Measurements from ENCODE around the gene PSG7. TPM values are rescaled to one million over a fixed set of nuclear protein-coding genes. Genes with fewer than 3 reads are reported as not detected.
"Not testable (repeated sequence)": the region's sequence is repeated elsewhere in the genome, so short reads cannot be mapped to it uniquely, and the experiment has no call there.

The PSG7 gene
- polyA plus RNA-seq, 1 donor from 2014 or later: not detected

- H2AFZ ChIP-seq (ENCODE audit: low read depth, low read length); H3K27ac ChIP-seq (ENCODE audit: low read length); H3K9ac ChIP-seq (ENCODE audit: low read length); H3K4me2 ChIP-seq (ENCODE audit: low read length); H3K79me2 ChIP-seq (replicated peaks; ENCODE audit: insufficient read depth, low read length); H3F3A ChIP-seq (ENCODE audit: insufficient read depth, low read length, poor library complexity, severe bottlenecking); H3K36me3 ChIP-seq (ENCODE audit: insufficient read depth, low read length); H3K27me3 ChIP-seq (ENCODE audit: insufficient read depth, low read depth, low read length); H3K4me3 ChIP-seq (ENCODE audit: low read length); H3K9me2 ChIP-seq (ENCODE audit: insufficient read depth, low read length); H4K20me1 ChIP-seq (ENCODE audit: insufficient read depth); H3K9me3 ChIP-seq (ENCODE audit: low read length): not testable (repeated sequence)
Measured at GRCh38 chr19:42951476-42951875, 14.5 kb upstream of the PSG7 start.

DNA sequence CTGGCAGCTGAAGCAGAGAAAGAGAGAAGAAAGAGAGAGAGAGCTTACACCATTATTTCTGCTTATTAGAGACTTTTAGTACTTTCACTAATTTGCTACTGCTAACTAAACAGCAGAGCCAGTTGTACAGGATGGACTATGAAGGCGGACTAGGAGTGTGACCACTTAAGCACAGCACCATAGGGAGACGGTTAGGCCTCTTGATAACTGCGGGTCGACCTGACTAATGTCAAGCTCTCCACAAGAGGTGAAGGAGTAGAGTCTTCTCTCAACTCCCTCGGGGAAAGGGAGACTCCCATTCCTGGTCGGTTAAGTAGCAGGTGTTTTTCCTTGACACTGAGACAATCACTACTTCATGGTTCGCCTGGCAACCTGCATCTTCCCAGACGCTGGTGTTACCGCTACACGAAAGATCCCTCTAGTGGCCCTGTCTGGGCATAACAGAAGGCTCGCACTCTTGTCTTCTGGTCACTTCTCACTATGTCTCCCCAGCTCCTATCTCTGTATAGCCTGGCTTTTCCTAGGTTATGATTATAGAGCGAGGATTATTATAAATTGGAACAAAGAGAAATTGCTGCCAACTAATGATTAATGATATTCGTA lies 5.3 kb upstream of the PSG7 start:
- no peaks in the 10 kb centered on the region for H3K27me3 ChIP-seq (ENCODE audit: insufficient read depth, low read depth, low read length)
- no peak overlapping the region for H2AFZ ChIP-seq (ENCODE audit: low read depth, low read length)
- no peak overlapping the region for H3K4me3 ChIP-seq (ENCODE audit: low read length)
- no peaks in the 10 kb centered on the region for H3F3A ChIP-seq (ENCODE audit: insufficient read depth, low read length, poor library complexity, severe bottlenecking)
- H3K27ac ChIP-seq (ENCODE audit: low read length): no peak overlapping the region
- H3K4me2 ChIP-seq (ENCODE audit: low read length): no peak overlapping the region
- H3K9ac ChIP-seq (ENCODE audit: low read length): no peak overlapping the region
- no peaks in the 10 kb centered on the region for H3K9me2 ChIP-seq (ENCODE audit: insufficient read depth, low read length)
- TF ChIP-seq SMC3 (conservative IDR thresholded peaks at IDR 0.05; ENCODE audit: poor library complexity): no peak
- no peak for TF ChIP-seq MXI1 (conservative IDR thresholded peaks at IDR 0.05; ENCODE audit: poor library complexity, severe bottlenecking)
- no peak for TF ChIP-seq EP300 (conservative IDR thresholded peaks at IDR 0.05; ENCODE audit: poor library complexity, severe bottlenecking)
- TF ChIP-seq, protein P1, sequence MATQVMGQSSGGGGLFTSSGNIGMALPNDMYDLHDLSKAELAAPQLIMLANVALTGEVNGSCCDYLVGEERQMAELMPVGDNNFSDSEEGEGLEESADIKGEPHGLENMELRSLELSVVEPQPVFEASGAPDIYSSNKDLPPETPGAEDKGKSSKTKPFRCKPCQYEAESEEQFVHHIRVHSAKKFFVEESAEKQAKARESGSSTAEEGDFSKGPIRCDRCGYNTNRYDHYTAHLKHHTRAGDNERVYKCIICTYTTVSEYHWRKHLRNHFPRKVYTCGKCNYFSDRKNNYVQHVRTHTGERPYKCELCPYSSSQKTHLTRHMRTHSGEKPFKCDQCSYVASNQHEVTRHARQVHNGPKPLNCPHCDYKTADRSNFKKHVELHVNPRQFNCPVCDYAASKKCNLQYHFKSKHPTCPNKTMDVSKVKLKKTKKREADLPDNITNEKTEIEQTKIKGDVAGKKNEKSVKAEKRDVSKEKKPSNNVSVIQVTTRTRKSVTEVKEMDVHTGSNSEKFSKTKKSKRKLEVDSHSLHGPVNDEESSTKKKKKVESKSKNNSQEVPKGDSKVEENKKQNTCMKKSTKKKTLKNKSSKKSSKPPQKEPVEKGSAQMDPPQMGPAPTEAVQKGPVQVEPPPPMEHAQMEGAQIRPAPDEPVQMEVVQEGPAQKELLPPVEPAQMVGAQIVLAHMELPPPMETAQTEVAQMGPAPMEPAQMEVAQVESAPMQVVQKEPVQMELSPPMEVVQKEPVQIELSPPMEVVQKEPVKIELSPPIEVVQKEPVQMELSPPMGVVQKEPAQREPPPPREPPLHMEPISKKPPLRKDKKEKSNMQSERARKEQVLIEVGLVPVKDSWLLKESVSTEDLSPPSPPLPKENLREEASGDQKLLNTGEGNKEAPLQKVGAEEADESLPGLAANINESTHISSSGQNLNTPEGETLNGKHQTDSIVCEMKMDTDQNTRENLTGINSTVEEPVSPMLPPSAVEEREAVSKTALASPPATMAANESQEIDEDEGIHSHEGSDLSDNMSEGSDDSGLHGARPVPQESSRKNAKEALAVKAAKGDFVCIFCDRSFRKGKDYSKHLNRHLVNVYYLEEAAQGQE (IDR thresholded peaks at IDR 0.05; ENCODE audit: borderline replicate concordance): no peak
- TF ChIP-seq EZH2 (IDR thresholded peaks at IDR 0.05; ENCODE audit: borderline replicate concordance, insufficient read depth, low read length, poor library complexity, severe bottlenecking): no peak
- no peak for TF ChIP-seq POLR2AphosphoS5 (IDR thresholded peaks at IDR 0.05)
- TF ChIP-seq, protein P2, sequence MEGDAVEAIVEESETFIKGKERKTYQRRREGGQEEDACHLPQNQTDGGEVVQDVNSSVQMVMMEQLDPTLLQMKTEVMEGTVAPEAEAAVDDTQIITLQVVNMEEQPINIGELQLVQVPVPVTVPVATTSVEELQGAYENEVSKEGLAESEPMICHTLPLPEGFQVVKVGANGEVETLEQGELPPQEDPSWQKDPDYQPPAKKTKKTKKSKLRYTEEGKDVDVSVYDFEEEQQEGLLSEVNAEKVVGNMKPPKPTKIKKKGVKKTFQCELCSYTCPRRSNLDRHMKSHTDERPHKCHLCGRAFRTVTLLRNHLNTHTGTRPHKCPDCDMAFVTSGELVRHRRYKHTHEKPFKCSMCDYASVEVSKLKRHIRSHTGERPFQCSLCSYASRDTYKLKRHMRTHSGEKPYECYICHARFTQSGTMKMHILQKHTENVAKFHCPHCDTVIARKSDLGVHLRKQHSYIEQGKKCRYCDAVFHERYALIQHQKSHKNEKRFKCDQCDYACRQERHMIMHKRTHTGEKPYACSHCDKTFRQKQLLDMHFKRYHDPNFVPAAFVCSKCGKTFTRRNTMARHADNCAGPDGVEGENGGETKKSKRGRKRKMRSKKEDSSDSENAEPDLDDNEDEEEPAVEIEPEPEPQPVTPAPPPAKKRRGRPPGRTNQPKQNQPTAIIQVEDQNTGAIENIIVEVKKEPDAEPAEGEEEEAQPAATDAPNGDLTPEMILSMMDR (IDR thresholded peaks at IDR 0.05; ENCODE audit: poor library complexity, severe bottlenecking): no peak
- TF ChIP-seq TAF1 (IDR thresholded peaks at IDR 0.05; ENCODE audit: low read depth): no peak
- H4K20me1 ChIP-seq (ENCODE audit: insufficient read depth): no peaks in the 10 kb centered on the region
- no peaks in the 10 kb centered on the region for H3K9me3 ChIP-seq (ENCODE audit: low read length)
- no peaks in the 10 kb centered on the region for H3K79me2 ChIP-seq (replicated peaks; ENCODE audit: insufficient read depth, low read length)
- no peaks in the 10 kb centered on the region for H3K36me3 ChIP-seq (ENCODE audit: insufficient read depth, low read length)

DNA sequence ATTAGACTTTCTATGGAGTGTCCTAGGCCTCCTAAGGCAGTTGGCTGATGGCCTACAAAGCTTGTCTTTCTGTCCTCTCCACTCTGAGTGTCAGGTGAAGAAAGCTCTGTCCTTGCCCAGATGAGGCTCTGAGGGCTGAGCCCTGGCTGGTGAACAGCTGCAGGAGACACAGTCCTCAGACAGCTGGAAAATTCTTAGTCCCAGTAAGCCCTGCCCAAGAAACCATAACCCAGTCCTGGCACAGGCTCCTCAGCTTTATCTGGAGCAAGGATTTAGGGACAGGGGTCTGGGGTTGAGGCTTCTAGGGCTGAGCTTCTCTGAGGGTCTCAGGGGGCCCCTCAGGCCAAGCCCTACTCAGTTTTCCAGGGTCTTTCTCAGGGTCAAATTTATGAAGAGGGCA lies 2.3 kb downstream of the PSG7 start:
- H3F3A ChIP-seq (ENCODE audit: insufficient read depth, low read length, poor library complexity, severe bottlenecking); H3K79me2 ChIP-seq (replicated peaks; ENCODE audit: insufficient read depth, low read length); H3K36me3 ChIP-seq (ENCODE audit: insufficient read depth, low read length); H4K20me1 ChIP-seq (ENCODE audit: insufficient read depth); H3K9ac ChIP-seq (ENCODE audit: low read length); H2AFZ ChIP-seq (ENCODE audit: low read depth, low read length); H3K4me2 ChIP-seq (ENCODE audit: low read length); H3K9me2 ChIP-seq (ENCODE audit: insufficient read depth, low read length); H3K27me3 ChIP-seq (ENCODE audit: insufficient read depth, low read depth, low read length); H3K9me3 ChIP-seq (ENCODE audit: low read length); H3K4me3 ChIP-seq (ENCODE audit: low read length); H3K27ac ChIP-seq (ENCODE audit: low read length): not testable (repeated sequence)

DNA sequence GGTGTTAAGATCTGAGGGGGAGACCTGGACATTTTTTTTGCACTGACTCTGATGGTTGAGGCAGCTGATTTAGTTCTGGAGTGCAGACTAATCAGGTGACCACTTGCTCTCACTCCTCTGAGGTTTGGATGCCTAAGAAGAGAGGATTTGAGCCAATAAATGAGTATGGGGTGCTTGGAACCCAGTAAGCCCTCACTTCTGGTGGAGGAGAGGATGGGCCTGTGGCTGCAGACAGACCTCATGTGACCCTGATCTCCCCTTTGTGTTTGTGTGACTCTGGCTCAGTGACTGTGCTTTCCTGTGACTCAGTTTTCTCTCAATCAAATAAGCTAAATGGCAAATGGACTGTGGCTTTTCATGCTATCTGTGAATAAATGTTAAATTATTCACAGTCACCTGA lies 2.8 kb downstream of the PSG7 start:
- not testable (repeated sequence) for H3K79me2 ChIP-seq (replicated peaks; ENCODE audit: insufficient read depth, low read length); H3K9ac ChIP-seq (ENCODE audit: low read length); H3K4me3 ChIP-seq (ENCODE audit: low read length); H3K4me2 ChIP-seq (ENCODE audit: low read length); H3K36me3 ChIP-seq (ENCODE audit: insufficient read depth, low read length); H2AFZ ChIP-seq (ENCODE audit: low read depth, low read length); H3K9me2 ChIP-seq (ENCODE audit: insufficient read depth, low read length); H3K9me3 ChIP-seq (ENCODE audit: low read length); H3K27me3 ChIP-seq (ENCODE audit: insufficient read depth, low read depth, low read length); H3F3A ChIP-seq (ENCODE audit: insufficient read depth, low read length, poor library complexity, severe bottlenecking); H3K27ac ChIP-seq (ENCODE audit: low read length); H4K20me1 ChIP-seq (ENCODE audit: insufficient read depth)

- H3F3A ChIP-seq (ENCODE audit: insufficient read depth, low read length, poor library complexity, severe bottlenecking); H3K27ac ChIP-seq (ENCODE audit: low read length); H3K9ac ChIP-seq (ENCODE audit: low read length); H3K27me3 ChIP-seq (ENCODE audit: insufficient read depth, low read depth, low read length); H3K36me3 ChIP-seq (ENCODE audit: insufficient read depth, low read length); H3K4me2 ChIP-seq (ENCODE audit: low read length); H4K20me1 ChIP-seq (ENCODE audit: insufficient read depth); H3K79me2 ChIP-seq (replicated peaks; ENCODE audit: insufficient read depth, low read length); H3K9me3 ChIP-seq (ENCODE audit: low read length); H2AFZ ChIP-seq (ENCODE audit: low read depth, low read length); H3K9me2 ChIP-seq (ENCODE audit: insufficient read depth, low read length); H3K4me3 ChIP-seq (ENCODE audit: low read length): not testable (repeated sequence)
Measured at GRCh38 chr19:42933412-42933811, 3.6 kb downstream of the PSG7 start.

Data from neural cell (in vitro differentiated cells).